Measurements from ENCODE around the gene HOXD11.

The HOXD11 gene

GRCh38 chr2:176109192-176109901 is 2.3 kb downstream of the HOXD11 start:
- DNase-seq, result no peak

GRCh38 chr2:176109946-176110345 is 2.9 kb downstream of the HOXD11 start:
- DNase-seq, result no peak

GRCh38 chr2:176110415-176111308 is 3.6 kb downstream of the HOXD11 start:
- DNase-seq, result no peak

GRCh38 chr2:176111309-176111663 is 4.2 kb downstream of the HOXD11 start:
- no peak for DNase-seq

GRCh38 chr2:176111846-176112374 is 4.8 kb downstream of the HOXD11 start:
- DNase-seq, result no peak

- DNase-seq, result no peak
Observed at GRCh38 chr2:176112375-176113302, 5.6 kb downstream of the HOXD11 start.

- DNase-seq, result no peak
Observed at GRCh38 chr2:176114120-176114929, 7.2 kb downstream of the HOXD11 start.

GRCh38 chr2:176114930-176115625 is 8.0 kb downstream of the HOXD11 start:
- no peak for DNase-seq

- no peak for DNase-seq
Observed at GRCh38 chr2:176115883-176116813, 9.1 kb downstream of the HOXD11 start, which contains the start of gene HOXD10. HOXD10 (plus strand) TSS chr2:176116778; CDS start chr2:176116834, 56 bp downstream.

- no peak for DNase-seq
Observed at GRCh38 chr2:176117162-176117822, 10.2 kb downstream of the HOXD11 start.

- DNase-seq, result no peak
Observed at GRCh38 chr2:176117823-176118371, 10.8 kb downstream of the HOXD11 start.

GRCh38 chr2:176118601-176119339 is 11.7 kb downstream of the HOXD11 start:
- DNase-seq, result no peak

- no peak for DNase-seq
Observed at GRCh38 chr2:176120364-176121189, 13.5 kb downstream of the HOXD11 start.

- no peak for DNase-seq
Observed at GRCh38 chr2:176121190-176122051, 14.3 kb downstream of the HOXD11 start.

GRCh38 chr2:176122052-176122682 is 15.1 kb downstream of the HOXD11 start:
- DNase-seq, result no peak

All from KG1 (cell line).